Measurements from ENCODE around the gene ACP6. TPM values are rescaled to one million over a fixed set of nuclear protein-coding genes. Genes with fewer than 3 reads are reported as not detected.
"Not testable (repeated sequence)": the region's sequence is repeated elsewhere in the genome, so short reads cannot be mapped to it uniquely, and the experiment has no call there.

Gene ACP6
- total and polyA plus RNA-seq, 2 donors (not counting 3 experiments of a cell fraction or from before 2014, with no cell fraction given), result 7.1 to 9.4 TPM

- H3K4me2 ChIP-seq (ENCODE audit: insufficient read depth, low read length); FAIRE-seq; intact Hi-C loops (cut with micrococcal nuclease); DNase-seq (ENCODE audit: low read depth, low spot score); H3K9me1 ChIP-seq (replicated peaks; ENCODE audit: control insufficient read depth, extremely low read depth, insufficient read depth, low read length); H3K4me3 ChIP-seq (replicated peaks in 1 of 3; ENCODE audit: insufficient read depth in 1 of 3, low read depth in 1 of 3, low read length in 3 of 3); H3K27ac ChIP-seq (ENCODE audit: insufficient read depth, low read depth, low read length); POLR2A ChIA-PET; H3K9me3 ChIP-seq (replicated peaks; ENCODE audit: control insufficient read depth, insufficient read depth, low read length); CTCF ChIA-PET; H4K20me1 ChIP-seq (replicated peaks; ENCODE audit: control insufficient read depth, extremely low read depth, insufficient read depth, low read length); dilution Hi-C loops (cut with MboI; ENCODE audit: extremely low pct_ligation_motif_present, low sequenced_read_pairs); H3K9ac ChIP-seq (replicated peaks; ENCODE audit: extremely low read depth, insufficient read depth, low read length); H3K36me3 ChIP-seq (ENCODE audit: control insufficient read depth in 2 of 2, extremely low read depth in 1 of 2, insufficient read depth in 2 of 2, low read length in 2 of 2); BruUV-seq (replicated peaks); H3K79me2 ChIP-seq (ENCODE audit: control insufficient read depth, insufficient read depth, low read length); H3K27me3 ChIP-seq (ENCODE audit: control insufficient read depth in 2 of 2, insufficient read depth in 2 of 2, low read length in 2 of 2); H2AFZ ChIP-seq (ENCODE audit: low read depth, low read length): not testable (repeated sequence)
- peaks cover 18% of the 10 kb centered on the region for H3K4me1 ChIP-seq (ENCODE audit: control insufficient read depth, extremely low read depth, insufficient read depth, low read length)
Measured at GRCh38 chr1:147677681-147678080, 7.4 kb upstream of the ACP6 start.

GRCh38 chr1:147676311-147677085, 6.2 kb upstream of the ACP6 start:
- Histone ChIP-seq H3K27ac (ENCODE audit: insufficient read depth, low read depth, low read length) (peak overlapping the region; percentile 70), H3K9me3 (replicated peaks; ENCODE audit: control insufficient read depth, insufficient read depth, low read length) (no peaks in the 10 kb centered on the region), H3K4me3 (replicated peaks in 1 of 3; ENCODE audit: insufficient read depth in 1 of 3, low read depth in 1 of 3, low read length in 3 of 3) (no peak overlapping the region), H2AFZ (ENCODE audit: low read depth, low read length) (peak overlapping the region; percentile 52), H3K36me3 (ENCODE audit: control insufficient read depth in 2 of 2, extremely low read depth in 1 of 2, insufficient read depth in 2 of 2, low read length in 2 of 2) (no peaks in the 10 kb centered on the region), H3K79me2 (ENCODE audit: control insufficient read depth, insufficient read depth, low read length) (no peaks in the 10 kb centered on the region), H4K20me1 (replicated peaks; ENCODE audit: control insufficient read depth, extremely low read depth, insufficient read depth, low read length) (no peaks in the 10 kb centered on the region), H3K9me1 (replicated peaks; ENCODE audit: control insufficient read depth, extremely low read depth, insufficient read depth, low read length) (no peaks in the 10 kb centered on the region), H3K4me1 (ENCODE audit: control insufficient read depth, extremely low read depth, insufficient read depth, low read length) (peaks cover 18% of the 10 kb centered on the region), H3K27me3 (ENCODE audit: control insufficient read depth in 2 of 2, insufficient read depth in 2 of 2, low read length in 2 of 2) (no peaks in the 10 kb centered on the region), H3K4me2 (ENCODE audit: insufficient read depth, low read length) (peak overlapping the region; percentile 40), H3K9ac (replicated peaks; ENCODE audit: extremely low read depth, insufficient read depth, low read length) (peak overlapping the region; percentile 39)
- POLR2A ChIA-PET, result no interaction called here
- DNase-seq (ENCODE audit: low read depth, low spot score), result peak; percentile 39
- intact Hi-C loops (cut with micrococcal nuclease), result loop anchor here (1.0 kb wide), 1 partner anchor 105 kb away; no protein-coding TSS in a partner anchor
- dilution Hi-C loops (cut with MboI; ENCODE audit: extremely low pct_ligation_motif_present, low sequenced_read_pairs), result no loop called here
- CTCF ChIA-PET, result interaction anchor here (0.6 to 1.3 kb wide), 4 partner anchors 22 to 216 kb away, joined by 3 to 7 read pairs (median 4); no protein-coding TSS in a partner anchor
- TSS peak; percentile 85 for BruUV-seq (replicated peaks)
- TF ChIP-seq JUN (IDR thresholded peaks at IDR 0.05; ENCODE audit: borderline replicate concordance, insufficient read depth, insufficient read length, low read depth) (peak; percentile 68), POLR2AphosphoS5 (IDR thresholded peaks at IDR 0.05; ENCODE audit: insufficient read depth, low read depth, low read length) (peak; percentile 22), MAX (IDR thresholded peaks at IDR 0.05; ENCODE audit: insufficient read depth, insufficient read length) (no peak), FOS (IDR thresholded peaks at IDR 0.05; ENCODE audit: borderline replicate concordance, insufficient read depth, low read length) (peak; percentile 69)
- no peak for FAIRE-seq
